ENCODE results near the gene FERMT1.

DNA sequence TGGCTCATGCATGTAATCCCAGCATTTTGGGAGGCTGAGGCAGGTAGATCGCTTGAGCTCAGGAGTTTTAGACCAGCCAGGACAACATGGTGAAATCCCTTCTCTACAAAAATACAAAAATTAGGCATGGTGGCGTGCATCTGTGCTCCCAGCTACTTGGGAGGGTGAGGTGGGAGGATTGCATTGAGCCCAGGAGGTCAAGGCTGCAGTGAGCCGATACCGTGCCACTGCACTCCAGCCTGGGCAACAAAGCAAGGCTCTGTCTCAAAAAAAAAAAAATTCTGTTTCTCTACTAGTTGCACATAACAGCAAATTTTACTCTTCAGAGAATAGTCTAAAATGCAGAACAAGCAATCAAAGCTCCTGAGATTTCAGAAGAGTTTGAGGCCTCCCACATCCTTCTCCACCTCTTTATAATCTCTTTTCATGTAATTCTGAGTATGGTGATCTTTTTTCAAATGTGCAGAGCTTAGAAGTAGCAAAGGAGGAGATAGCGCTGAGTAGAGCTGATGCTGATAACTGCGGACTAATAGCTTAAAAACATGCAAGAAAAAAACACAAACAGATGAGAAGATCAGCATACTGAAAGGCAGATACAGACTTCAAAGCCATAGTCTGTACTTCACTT lies 92.3 kb downstream of the FERMT1 start:
- TF ChIP-seq, protein P1, sequence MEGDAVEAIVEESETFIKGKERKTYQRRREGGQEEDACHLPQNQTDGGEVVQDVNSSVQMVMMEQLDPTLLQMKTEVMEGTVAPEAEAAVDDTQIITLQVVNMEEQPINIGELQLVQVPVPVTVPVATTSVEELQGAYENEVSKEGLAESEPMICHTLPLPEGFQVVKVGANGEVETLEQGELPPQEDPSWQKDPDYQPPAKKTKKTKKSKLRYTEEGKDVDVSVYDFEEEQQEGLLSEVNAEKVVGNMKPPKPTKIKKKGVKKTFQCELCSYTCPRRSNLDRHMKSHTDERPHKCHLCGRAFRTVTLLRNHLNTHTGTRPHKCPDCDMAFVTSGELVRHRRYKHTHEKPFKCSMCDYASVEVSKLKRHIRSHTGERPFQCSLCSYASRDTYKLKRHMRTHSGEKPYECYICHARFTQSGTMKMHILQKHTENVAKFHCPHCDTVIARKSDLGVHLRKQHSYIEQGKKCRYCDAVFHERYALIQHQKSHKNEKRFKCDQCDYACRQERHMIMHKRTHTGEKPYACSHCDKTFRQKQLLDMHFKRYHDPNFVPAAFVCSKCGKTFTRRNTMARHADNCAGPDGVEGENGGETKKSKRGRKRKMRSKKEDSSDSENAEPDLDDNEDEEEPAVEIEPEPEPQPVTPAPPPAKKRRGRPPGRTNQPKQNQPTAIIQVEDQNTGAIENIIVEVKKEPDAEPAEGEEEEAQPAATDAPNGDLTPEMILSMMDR (conservative IDR thresholded peaks at IDR 0.05), result no peak
- TF ChIP-seq ZFX (IDR thresholded peaks at IDR 0.05), result no peak

All from C4-2B (cell line).